Motor neuron (in vitro differentiated cells): Measurements from ENCODE around the gene MORN3. TPM values are rescaled to one million over a fixed set of nuclear protein-coding genes. Genes with fewer than 3 reads are reported as not detected.

Source experiments
- ATAC-seq, 8 experiments: fragments of 200-7000 bp; cut with Tn5 transposase; replicated peaks in 6 of 8; 2 replicates each; pipeline ENCODE4 v1.8.0; 2021; ENCODE audit warnings: mild to moderate bottlenecking in 8 of 8, moderate library complexity in 8 of 8
- H3K27ac ChIP-seq, 2 donors: fragments of 250-450 bp; sonication (Bioruptor Pico); 2 replicates each; pipeline ENCODE4 v1.9.0; 2021; ENCODE audit warnings: antibody characterized with exemption in 2 of 2, mild to moderate bottlenecking in 2 of 2, moderate library complexity in 1 of 2
- H3K4me1 ChIP-seq, 2 donors: fragments of 250-450 bp; sonication (Bioruptor Pico); replicated peaks in 1 of 2; 2 replicates each; pipeline ENCODE4 v1.6.1; 2021; ENCODE audit warnings: antibody characterized with exemption in 2 of 2, mild to moderate bottlenecking in 2 of 2, moderate library complexity in 1 of 2
- H3K4me3 ChIP-seq, 5 donors: fragments of 250-450 bp; sonication (Bioruptor Pico); 2 replicates each; pipeline ENCODE4 v1.9.0; 2021; ENCODE audit warnings: antibody characterized with exemption in 5 of 5, mild to moderate bottlenecking in 5 of 5, moderate library complexity in 4 of 5
- WGBS, 10 experiments: fragments of 450-650 bp; shearing (Covaris generic); methylation state at CpG; one replicate each; pipeline ENCODE4 v1.0.0; 2022; 5-methylcytosine and 5-hydroxymethylcytosine counted together
- in situ Hi-C, 9 experiments: fragments of 400-800 bp; cut with MboI; loops; one replicate each; pipeline ENCODE4 v1.15.0; 2021; ENCODE audit warnings: low sequenced_read_pairs in 9 of 9, low pct_unique_long_range_greater_than_20kb in 2 of 9; ENCODE audit not compliant: unreplicated experiment in 9 of 9
- total RNA-seq, 8 experiments: library from RNA; unstranded; fragments of 300-600 nt; gene quantifications; 2 replicates each; pipeline versions ENCODE4 v1.2.3 to v1.2.4, GENCODE V29; 2022

Gene MORN3
- total RNA-seq, 8 experiments from 2014 or later, result 0.25 to 1.9 (median 0.70) TPM

GRCh38 chr12:121608301-121608700, 61.2 kb downstream of the MORN3 start:
- Histone ChIP-seq H3K4me1 (no peaks in the 10 kb centered on the region), H3K4me3 (no peak overlapping the region), H3K27ac (no peak overlapping the region)
- 83 to 100% (median 95%) methylated on average over 1 to 5 of the region's 6 CpGs; no CpG with 5 or more reads in 5 of the 10 experiments for WGBS, 10 experiments
- in situ Hi-C loops, result no loop called here
- no peak for ATAC-seq

GRCh38 chr12:121603581-121603980, 65.9 kb downstream of the MORN3 start:
- Histone ChIP-seq H3K4me1 (no peaks in the 10 kb centered on the region), H3K27ac (no peak overlapping the region), H3K4me3 (no peak overlapping the region)
- no peak for ATAC-seq
- in situ Hi-C loops, result no loop called here
- WGBS, 10 experiments, result 47 to 100% (median 84%) methylated on average over 1 to 6 of the region's 6 CpGs; no CpG with 5 or more reads in 3 of the 10 experiments

- no peak overlapping the region for H3K27ac ChIP-seq
- 72 to 100% (median 100%) methylated on average over 2 to 5 of the region's 6 CpGs; no CpG with 5 or more reads in 1 of the 10 experiments for WGBS, 10 experiments
- no peak overlapping the region for H3K4me3 ChIP-seq
- ATAC-seq, result no peak
- in situ Hi-C loops, result no loop called here
- H3K4me1 ChIP-seq, result no peaks in the 10 kb centered on the region
These were observed 66.7 kb downstream of the MORN3 start for GRCh38 chr12:121602766-121603165.

- no peak overlapping the region for H3K4me3 ChIP-seq
- no peaks in the 10 kb centered on the region for H3K4me1 ChIP-seq
- no peak for ATAC-seq
- H3K27ac ChIP-seq, result no peak overlapping the region
- 50 to 90% (median 85%) methylated on average over 1 to 5 of the region's 6 CpGs; no CpG with 5 or more reads in 5 of the 10 experiments for WGBS, 10 experiments
- in situ Hi-C loops, result no loop called here
These were observed 68.6 kb downstream of the MORN3 start for GRCh38 chr12:121600702-121601336.

Other genes starting within 250 kb of the MORN3 start
- 10 to 100 TPM; 20.6 to 42.8 (median 30.7) TPM for gene KDM2B, start 88.6 kb downstream of the MORN3 start, total RNA-seq
- 10 to 100 TPM in 3 of 8 experiments, 1 to 10 TPM in 5; 2.3 to 17.7 (median 4.6) TPM for gene ORAI1, start 43.1 kb downstream of the MORN3 start, total RNA-seq
- gene TMEM120B, start 43.1 kb upstream of the MORN3 start, total RNA-seq, result 10 to 100 TPM in 3 of 8 experiments, 1 to 10 TPM in 5; 4.9 to 13.4 (median 7.7) TPM
- 10 to 100 TPM in 3 of 8 experiments, 1 to 10 TPM in 5; 2.8 to 13.7 (median 6.8) TPM for gene RHOF, start 124.0 kb upstream of the MORN3 start, total RNA-seq
- 10 to 100 TPM in 2 of 8 experiments, 1 to 10 TPM in 6; 3.1 to 16.2 (median 5.0) TPM for gene SETD1B, start 134.4 kb upstream of the MORN3 start, total RNA-seq
- under 1 TPM in 3 of 8 experiments, not detected in 5; 0.19 to 0.46 (median 0.21) TPM for gene HPD, start 189.2 kb upstream of the MORN3 start, total RNA-seq
- gene PSMD9, start 219.1 kb upstream of the MORN3 start, total RNA-seq, result 100 to 1,000 TPM in 1 of 8 experiments, 10 to 100 TPM in 7; 25.3 to 135 (median 54.6) TPM
- gene CFAP251, start 248.9 kb upstream of the MORN3 start, total RNA-seq, result 1 to 10 TPM; 1.7 to 5.3 (median 2.7) TPM